Stimulated activated CD8-positive, alpha-beta memory T cell treated with anti-CD3 and anti-CD28 coated beads, Interleukin-7, amount 100 ng/mL, for 4 hours (primary cell): ENCODE data around the gene SMIM45.

ENCODE experiments used
- DNase-seq, 2 donors: peaks; one replicate each; pipeline ENCODE4 v3.0.0-alpha.2; 2020; ENCODE audit warnings: low read depth in 2 of 2

The SMIM45 gene

DNA sequence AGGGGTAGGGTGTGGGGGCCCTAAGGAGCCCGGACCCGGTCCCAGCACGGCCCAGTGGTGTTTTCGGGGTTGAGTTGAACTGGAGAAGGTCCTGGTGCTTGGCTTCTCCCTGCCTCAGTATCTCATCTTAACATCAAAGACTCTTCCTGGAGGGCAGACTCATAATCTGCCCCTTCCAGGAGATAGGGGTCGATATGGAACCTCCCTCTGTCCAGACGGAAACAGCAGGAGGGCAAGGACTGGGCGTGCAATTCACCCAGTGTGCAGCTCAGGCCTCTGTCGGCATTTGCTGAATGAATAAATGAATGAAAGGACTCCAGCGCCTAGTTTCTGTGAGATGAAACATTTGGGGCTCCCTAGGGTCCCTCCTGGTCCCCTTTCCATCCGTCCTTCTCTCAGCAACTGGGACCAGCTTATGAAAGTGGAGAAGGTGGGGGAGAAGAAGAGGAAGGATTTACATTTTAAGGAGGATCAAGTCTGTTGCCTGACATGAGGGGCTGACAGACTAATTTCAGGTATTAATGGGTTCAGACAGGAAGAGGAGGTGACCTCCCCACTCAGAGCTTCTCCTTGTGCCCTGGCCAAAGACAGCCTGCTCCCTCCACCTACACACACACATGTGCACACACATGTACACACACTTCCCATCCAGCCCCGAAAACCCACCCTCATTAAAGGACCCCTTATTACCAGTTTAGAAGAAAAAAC is 36.0 kb upstream of the SMIM45 start:
- no peak for DNase-seq

DNA sequence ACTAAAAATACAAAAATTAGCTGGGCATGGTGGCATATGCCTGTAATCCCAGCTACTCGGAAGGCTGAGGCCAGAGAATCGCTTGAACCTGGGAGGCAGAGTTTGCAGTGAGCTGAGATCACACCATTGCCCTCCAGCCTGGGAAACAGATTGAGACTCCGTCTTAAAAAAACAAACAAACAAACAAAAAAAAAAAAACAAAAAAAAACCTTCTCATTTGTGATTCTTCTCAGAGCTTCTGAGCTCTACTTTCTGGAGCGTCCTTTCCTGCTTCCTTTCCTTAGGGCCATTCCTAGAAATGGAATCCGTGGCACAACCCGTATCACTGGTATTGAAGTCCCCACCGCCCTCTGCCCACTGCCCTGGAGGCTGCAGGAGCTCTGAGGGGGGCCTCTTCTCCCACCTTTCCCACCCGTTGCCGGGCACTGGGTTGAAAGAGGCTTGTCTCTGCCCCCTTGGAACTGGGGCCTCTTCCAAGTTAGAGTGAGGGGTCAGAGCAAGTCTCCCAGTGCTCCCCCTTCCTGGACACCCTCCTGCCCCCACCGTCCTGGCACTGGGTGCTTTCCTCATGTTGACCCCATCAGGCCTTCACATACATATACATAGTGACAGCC is 35.1 kb upstream of the SMIM45 start:
- no peak for DNase-seq

DNA sequence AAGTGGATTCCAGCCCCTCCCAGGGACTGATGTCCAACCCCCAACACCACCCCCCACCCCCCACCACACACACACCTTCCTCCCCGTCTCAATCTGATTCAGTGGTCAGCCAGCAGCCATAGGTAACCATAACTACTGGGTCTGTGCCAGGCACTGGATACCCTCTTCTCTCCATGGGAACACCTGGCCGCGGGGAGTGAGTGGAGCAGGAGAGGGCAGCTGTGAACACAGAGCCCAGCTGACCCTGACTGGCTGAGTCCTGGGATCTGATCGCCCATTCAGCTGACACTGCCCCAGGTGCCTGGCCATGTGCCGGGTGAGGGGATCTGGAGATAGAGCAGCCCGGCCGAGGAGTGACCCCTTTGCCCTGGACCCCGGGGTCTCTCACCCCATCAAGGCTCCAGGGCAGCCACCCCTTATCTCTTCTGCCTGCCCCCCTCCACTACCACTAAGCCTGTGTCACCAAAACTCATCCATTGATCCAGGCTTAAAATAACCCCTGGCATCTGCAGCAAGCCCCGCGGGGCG is 34.5 kb upstream of the SMIM45 start:
- no peak for DNase-seq

DNA sequence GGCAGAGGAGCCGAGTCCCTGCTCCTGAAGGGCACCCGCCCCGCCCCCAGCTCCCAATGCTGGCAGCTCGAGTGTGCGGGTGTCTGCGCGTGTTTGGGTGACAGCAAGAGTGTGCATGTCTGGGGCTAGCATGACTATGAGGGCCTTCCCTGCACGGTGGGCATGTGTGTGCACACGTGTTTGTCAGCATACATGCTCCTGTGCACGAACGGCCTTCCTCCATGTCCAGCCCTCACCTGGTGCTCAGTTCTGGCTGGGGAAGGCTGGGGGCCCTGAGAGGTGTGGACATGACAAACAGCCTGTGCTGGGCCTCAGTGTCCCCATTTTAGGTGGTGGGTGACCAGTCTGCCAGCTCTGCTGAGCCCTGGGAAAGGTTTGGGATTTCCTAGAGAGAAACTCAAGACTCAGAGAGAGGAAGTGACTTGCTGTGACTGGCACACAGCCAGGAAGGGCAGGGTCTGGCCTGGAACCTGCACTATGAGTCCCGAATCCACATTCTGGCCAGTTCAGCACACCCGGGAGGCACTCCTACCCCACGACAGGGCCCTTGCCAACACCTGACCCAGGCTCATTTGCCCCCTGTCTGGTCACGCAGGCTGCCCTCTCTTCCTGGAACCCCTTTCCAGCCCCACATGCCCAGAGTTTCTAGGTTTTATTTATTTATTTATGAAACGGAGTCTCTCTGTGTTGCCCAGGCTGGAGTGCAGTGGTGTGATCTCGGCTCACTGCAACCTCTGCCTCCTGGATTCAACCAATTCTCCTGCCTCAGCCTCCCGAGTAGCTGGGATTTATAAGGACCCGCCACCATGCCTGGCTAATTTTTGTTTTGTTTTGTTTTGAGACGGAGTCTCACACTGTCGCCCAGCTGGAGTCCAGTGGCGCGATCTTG is 33.8 kb upstream of the SMIM45 start:
- DNase-seq, result no peak

DNA sequence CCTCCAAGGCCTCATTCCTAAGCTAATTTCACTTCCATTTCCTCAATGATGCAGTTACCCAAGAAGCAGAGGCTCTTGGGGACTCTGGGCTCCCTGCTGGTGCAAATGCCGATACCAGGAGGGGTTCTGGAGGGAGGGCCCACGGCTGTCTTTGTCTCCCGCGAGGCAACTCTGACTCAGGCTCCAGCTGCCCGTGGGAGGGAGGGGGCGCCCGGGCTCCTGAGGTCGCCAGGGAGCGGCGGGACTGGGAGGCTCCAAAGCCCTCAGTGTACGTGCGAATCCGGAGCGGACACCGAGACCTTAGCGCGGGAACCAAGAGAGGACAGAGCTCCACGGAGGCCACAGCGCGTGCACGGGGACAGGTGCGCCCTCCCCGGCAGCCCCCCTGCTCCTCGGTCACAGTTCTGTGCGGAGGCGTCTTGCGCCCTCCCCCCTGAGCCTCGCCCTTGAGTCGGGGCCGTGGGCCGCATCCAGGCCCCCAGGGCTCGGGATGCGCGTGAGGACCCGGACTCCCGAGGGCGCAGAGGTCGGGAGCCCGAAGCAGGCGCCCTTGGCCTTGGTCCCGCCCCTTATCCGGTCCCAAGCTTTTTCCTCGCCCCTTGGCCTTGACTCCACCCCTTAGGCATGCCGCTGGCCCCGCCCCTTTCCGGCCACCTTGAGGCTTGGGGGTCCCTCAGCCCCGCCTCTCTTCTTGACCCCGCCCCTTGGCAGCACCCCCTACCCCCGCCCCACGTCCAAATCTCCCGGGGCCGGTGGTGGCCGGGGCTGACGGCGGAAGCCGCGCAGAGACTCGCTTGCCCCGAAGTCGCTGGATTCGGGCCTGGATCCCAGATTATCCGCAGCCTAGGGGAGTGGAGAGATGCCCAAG is 32.4 kb upstream of the SMIM45 start:
- DNase-seq, result peak; percentile 34 to 52

DNA sequence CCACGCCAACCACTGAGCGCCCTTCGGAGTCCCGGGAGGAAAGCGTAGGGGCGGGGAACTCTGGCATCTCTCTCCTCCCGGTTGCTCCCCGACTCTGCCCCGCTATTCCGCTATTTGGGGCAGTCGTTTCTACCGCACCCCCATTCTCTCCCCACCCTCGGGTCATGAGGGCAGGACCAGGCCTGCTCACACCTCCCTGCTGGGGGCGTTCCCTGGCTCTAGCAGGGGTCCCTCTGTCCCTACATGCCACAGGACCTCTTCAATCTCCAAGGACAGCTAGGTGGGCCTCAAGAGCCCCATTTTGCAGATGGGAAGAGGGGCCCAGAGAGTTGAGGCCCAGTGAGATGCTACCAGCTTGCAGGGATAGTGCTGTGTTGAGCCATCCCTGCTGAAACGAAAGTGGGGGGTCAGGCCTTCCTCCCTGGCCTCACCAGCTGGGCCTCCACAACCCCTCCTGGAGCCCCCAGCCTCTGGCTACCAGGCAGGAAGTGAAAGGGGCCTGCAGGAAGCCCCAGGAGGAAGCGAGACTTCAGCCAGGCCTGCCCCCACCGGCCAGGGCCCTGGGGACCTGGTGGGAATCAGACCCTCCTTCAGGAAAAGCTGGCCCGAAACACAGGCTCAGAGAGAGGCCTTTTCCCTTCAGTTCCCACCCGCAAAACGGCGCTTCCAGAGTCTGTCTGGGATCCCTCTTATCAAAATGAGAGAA is 31.5 kb upstream of the SMIM45 start:
- DNase-seq, result no peak

DNA sequence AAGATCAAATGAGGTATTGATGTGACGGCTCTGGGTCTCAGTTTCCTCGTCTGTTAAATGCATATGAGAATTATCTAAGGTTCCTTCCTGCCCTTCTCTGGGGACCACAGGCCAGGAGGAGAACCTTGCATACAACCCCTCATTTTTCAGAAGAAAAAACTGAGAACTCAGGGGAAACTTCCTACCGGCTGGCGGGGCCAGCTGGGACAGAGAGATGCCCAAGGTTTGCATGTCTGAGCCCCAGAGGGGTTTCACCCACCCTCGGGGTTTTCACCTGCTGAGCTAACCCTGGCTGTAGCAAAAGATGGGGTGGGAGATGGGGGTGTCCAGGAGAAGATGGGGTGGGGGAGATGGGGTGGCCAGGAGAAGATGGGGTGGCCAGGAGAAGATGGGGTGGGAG is 29.6 kb upstream of the SMIM45 start:
- no peak for DNase-seq

DNA sequence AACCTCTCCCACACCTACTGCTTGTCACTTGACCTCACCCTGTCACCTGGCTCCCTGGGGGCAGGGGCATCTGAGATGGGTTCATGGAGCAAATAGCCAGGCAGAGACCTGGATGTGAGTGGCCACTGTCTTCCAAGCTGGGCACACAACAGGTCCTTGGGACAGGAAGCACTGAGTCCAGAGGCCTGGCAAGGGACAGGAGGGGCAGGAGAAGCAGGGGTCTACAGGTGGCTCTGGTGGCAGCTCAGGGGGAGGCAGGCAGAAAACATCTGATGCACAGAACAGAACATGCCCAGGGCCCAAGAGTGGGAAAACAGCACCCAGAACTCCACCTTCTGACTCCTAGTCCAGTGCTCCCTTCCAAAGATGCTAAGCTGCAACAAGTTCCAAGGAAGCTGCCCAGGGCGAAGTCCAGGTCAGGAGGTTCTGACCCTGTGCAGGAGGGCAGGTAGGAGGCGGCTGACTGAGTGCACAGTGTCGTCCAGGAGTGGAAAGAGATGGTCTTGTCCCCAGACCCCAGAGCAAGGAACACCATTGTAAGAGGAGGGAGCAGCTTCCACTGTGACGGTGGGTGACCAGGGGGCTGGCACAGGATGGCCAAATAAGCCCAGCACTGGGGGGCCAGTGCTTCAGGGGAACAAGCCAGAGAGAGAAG is 28.9 kb upstream of the SMIM45 start:
- DNase-seq, result no peak

DNA sequence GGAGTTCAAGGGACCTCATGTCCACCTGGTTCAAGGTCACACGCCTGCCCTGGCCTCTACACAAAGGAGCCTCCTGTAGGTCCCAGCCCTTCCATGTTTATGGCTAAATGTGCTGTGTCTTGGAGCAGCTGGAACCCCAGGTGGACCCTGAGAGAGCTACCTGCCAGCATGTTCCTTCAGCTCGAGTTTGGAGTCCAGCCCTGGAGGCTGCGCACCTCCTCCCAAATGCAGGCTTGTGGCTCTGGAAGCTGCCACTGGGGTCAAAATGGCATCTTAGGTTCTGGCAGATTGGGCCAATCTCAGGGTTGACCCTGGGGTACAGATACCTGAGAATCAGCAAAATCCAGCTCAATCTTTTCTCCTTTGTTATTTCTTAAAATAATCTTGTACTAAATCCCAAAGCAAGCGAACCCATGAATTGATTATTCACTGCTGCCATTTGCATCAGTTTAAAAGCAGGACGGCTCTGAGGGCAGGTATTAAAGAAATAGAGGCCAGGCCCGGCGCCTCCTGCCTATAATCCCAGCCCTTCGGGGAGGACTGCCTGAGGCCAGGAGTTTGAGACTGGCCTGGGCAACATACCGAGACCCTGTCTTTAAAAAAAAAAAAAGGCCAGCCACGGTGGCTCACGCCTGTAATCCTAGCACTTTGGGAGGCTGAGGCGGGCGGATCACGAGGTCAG is 28.2 kb upstream of the SMIM45 start:
- no peak for DNase-seq

DNA sequence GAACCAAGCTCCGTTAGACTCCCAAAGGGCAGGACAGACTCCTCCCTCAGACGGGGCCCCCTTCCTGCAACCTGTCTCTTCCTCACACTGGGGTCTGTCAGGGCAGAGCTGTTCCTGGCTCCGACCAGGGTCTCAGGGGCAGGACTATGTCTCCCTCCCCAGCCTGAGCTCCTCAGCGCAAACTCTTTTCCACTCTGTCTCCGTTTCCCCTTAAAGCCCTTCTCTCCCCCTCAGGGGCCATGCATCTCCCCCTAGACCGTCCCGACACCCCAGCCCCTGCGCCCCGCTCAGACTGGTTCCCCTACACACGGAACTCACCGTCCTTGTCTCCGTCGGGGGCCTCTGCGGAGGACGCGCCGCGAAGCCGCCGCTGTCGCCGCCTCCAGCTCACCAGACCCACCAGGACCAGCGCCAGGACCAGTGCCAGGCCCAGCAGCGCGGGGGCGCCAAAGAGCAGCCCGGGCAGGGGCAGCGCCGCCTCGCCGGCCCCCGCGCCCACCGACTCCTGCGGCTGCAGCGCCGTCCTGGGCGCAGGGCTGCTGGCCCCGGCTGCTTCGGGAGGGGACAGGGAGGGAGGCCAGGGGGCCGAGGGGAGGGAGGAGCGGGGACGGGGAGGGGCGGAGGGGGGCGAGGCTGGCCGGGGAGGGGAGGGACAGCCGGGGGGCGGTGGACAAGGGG is 26.0 kb upstream of the SMIM45 start:
- peak; percentile 43 to 67 for DNase-seq

DNA sequence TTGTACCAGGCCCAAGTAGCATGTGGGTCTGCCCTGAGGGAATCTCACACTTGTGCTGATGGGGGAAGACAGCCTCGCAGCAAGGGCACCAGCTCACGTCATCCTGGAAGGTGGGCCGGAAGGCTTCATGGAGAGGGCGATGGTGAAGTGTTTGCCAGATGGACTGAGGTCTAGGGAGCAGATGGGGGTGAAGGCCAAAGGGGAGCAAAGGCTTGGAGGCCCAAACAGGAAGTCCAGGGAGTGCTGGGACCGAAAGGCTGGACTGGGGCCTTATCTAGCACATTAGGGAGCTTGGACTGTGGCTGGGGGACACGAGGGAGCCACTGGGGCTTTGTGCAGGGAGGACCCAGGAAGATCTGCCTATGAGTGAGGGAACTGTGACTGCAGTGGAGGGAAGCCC is 24.1 kb upstream of the SMIM45 start:
- DNase-seq, result no peak

DNA sequence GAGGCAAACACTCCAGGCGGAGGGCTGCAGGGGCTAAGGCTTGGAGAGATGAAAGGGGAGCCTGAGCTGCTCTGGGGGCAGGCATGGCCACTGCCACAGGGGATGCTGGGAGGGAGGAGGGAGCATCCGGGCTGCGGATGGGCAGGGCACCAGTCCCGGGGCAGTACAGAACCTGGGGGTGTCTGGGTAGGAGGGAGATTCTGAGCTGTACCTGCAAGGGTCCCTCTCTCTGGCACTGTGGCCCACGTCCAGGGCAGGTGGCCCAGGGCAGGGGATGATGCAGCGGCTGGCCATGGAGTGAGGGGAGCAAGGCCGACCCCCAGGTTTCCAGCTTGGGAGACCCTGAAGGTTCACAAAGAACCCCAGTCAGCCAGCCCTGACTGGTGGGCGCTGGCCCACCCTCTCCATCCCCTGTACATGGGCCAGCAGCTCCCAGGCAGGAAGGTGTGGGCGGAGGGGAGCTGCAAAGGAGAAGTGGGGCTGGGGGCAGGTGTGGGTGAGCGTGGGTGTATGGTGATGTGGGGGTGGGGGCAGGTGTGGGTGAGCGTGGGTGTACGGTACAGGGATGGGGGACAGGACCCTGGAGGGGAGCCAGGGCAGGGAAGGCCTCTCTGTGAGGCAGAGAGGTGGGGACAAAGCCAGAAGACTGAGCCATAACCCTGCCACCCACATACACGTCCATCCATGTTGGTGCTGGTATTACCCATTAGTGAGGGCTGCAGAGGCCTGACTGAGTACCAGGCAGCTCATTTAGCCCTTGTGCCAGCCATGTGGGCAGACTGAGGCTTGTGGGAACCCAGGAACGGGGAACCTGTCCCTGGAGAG is 23.1 kb upstream of the SMIM45 start:
- no peak for DNase-seq

DNA sequence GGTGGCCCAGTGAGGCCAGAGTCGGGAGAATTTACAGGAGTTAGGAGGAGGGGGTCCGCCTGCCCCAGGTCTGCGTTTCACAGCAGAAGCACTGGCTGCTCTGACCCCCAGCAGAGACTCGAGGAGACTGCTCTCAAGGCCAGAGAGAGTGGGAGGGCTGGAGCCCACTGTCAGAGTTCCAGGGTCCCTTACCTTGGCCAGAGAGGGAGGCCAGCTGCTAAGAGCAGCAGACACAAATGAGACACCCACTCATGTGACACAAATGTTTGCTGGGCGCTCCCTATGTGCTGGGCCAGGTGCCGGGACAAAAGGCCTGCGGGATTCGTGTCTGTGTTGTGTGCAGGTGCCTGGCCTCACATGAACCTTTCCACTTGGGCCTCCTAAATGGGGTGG is 22.5 kb upstream of the SMIM45 start:
- no peak for DNase-seq

DNA sequence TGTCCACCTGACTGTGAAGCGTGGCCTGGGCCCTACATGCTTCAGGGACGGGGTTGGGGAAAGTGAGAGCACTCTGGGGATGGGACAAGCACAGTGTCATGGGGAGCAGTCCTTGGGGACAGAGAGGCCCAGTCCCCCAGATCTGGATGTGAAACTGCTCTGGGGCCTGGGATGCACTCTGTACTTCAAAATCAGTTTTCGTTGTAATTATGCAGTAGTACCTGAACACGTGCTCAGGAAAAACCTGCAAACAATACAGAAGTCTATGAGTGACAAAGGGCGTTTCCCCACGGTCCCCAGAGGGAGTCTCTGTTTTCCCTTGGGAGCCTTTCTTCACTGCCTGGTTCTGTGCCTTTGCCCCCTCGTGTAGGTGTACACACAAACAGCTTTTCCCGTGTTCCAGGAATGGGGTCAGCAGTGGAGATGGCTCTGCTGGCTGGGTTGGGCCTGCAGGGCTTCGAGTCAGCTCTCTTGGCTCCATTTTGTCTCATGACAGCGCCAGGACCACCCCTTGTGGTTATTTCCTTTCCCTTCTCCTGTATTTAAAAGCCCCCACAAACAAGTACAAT is 20.2 kb upstream of the SMIM45 start:
- no peak for DNase-seq

DNA sequence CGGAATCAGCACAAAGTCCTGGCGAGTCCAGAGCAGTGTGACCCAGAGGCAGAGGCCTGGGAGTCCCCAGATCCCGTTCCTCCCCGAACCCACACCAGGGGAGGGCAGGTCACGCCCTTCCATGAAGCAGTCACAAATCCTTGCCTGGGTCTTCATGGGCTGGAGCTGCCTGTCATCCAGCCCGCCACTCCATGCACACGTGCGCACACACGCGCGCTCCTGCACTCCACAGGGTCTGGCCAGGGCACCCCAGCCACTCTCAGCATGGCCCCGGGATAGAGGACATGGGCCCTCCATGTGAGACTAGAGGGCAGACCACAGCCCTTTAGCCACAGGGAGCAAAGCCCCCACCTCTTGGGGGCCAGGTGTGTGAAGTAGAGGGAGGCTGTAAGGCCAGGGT is 19.6 kb upstream of the SMIM45 start:
- no peak for DNase-seq

DNA sequence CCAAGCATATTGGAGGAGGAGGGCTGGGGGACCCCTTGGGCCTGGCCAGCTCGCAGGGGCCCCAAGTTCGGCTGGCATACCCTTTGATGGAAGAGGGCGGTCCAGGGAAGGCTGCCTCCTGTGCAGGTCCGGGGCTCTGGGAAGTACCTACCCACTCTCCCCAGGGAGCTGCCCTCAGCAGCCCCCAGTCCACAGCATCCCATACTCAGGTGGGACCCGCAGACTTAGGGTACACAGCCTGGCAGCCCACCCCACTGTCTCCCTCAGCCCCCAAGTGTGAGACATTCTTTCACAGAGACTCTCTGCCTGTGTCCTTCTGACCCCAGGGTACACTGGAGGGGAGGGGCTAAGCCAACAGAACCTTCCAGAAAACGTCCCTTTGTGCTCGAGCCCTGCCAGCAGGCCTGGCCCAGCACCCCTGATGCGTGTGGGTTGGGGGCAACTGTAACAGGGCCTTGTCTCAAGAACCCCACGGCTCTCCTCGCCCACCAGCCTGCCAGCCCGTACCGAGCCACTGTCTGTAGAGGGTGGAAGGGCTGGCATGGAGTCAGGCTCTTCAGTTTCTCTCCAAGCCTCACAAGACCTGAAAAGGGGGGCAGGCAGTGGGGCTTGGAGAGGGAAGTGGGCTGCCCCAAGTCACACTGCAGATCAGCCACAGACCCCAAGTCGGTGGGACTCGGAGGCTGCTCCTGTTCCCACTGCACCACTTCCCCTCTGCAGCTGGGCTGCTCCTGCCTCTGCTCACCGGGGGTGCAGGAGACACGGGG is 18.4 kb upstream of the SMIM45 start:
- DNase-seq, result no peak

DNA sequence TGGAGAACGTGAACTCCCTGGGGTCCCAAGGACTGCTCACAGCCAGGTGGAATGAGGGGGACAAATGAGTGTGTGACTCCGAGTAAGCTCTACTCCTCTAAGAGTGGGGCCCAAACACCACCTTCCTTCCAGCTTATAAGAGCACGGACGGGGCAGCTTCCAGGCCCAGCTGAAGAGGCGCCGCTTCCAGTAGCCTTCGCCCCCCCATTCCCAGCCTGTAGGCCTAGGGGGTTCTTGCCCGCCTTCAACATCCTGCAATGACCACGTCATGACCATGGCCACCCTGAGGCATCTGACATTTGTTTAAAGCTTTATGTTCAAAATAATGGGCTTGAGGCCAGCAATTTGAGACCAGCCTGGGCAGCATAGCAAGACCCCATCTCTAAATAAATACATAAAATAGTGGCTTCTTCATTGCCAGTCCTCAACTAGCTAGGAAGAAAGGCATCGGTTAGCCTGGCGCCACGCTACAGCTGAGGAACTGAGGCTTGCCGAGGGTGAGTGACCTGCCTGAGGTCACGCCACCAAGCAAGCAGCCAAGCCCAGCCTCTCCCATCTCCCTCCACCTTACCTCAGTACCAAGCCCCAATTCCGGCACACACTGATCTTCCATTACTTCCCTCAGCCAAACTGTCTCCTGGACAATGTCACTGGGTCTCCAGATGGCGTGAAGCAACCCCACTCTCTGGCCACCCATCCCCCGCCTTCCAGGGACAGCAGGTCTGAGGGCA is 17.5 kb upstream of the SMIM45 start:
- DNase-seq, result no peak
